ENCODE data around the gene HYAL2. TPM values are rescaled to one million over a fixed set of nuclear protein-coding genes. Genes with fewer than 3 reads are reported as not detected.

Gene HYAL2
- polyA plus RNA-seq, 2 of the 4 experiments (the other 2 are of a cell fraction): 24.5 to 31.0 TPM

- TF ChIP-seq CHD4 (IDR thresholded peaks at IDR 0.05; ENCODE audit: borderline replicate concordance): no peak
- TF ChIP-seq FOSB (CRISPR knock-in tag; IDR thresholded peaks at IDR 0.05): no peak
- TF ChIP-seq HDAC2 (IDR thresholded peaks at IDR 0.05): no peak
- no peak for TF ChIP-seq HOXA7 (CRISPR knock-in tag; IDR thresholded peaks at IDR 0.05)
- H3K4me1 ChIP-seq: peaks cover 55% of the 10 kb centered on the region
- H3K4me2 ChIP-seq: no peak overlapping the region; the same call in 2 of the 3 replicates
- peak overlapping the region in 1 of 2 experiments; percentile 94; a peak in 1 of 6 replicates for H3K27ac ChIP-seq
- 79% methylated on average over 6 of the region's 10 CpGs for WGBS (ENCODE audit: missing lambda C conversion rate)
- H3K9me3 ChIP-seq: no peaks in the 10 kb centered on the region
- no peak overlapping the region for H3K4me3 ChIP-seq
- CTCF ChIA-PET: interaction anchor here (0.9 to 8.0 kb wide), 10 partner anchors 10 to 101 kb away, joined by 3 to 67 read pairs (median 3); no protein-coding TSS in a partner anchor
- FAIRE-seq: no peak
- no peak for DNase-seq (ENCODE audit: low read depth in 1 of 2, low spot score in 1 of 2)
- no peak for ATAC-seq
- POLR2A ChIA-PET: interaction anchor here (0.6 to 2.5 kb wide), 2 partner anchors 8 to 12 kb away, joined by 4 to 10 read pairs; no protein-coding TSS in a partner anchor
Measured at GRCh38 chr3:50271314-50271936, 51.1 kb downstream of the HYAL2 start.

- 94% methylated on average over 10 of the region's 19 CpGs for WGBS (ENCODE audit: missing lambda C conversion rate)
- ATAC-seq (no peak), FAIRE-seq (no peak), DNase-seq (ENCODE audit: low read depth in 1 of 2, low spot score in 1 of 2) (no peak)
- Histone ChIP-seq H3K27ac (peak overlapping the region; percentile 79 to 94), H3K4me3 (no peak overlapping the region), H3K4me2 (peak overlapping the region; percentile 98), H3K9me3 (no peaks in the 10 kb centered on the region), H3K4me1 (peaks cover 63% of the 10 kb centered on the region)
- ChIA-PET POLR2A (interaction anchor here (0.6 to 2.5 kb wide), 2 partner anchors 9 to 11 kb away, joined by 6 to 10 read pairs; no protein-coding TSS in a partner anchor), CTCF (interaction anchor here (1.2 to 8.0 kb wide), 6 partner anchors 9 to 150 kb away, joined by 3 to 67 read pairs (median 18); no protein-coding TSS in a partner anchor)
- TF ChIP-seq RFX5 (IDR thresholded peaks at IDR 0.05): no peak
- no peak for TF ChIP-seq ZFP36 (IDR thresholded peaks at IDR 0.05; ENCODE audit: borderline replicate concordance, partially characterized antibody)
- no peak for TF ChIP-seq ZC3H11A (IDR thresholded peaks at IDR 0.05)
- no peak for TF ChIP-seq CBX2 (IDR thresholded peaks at IDR 0.05; ENCODE audit: borderline replicate concordance, low read depth)
- no peak for TF ChIP-seq EP300 (IDR thresholded peaks at IDR 0.05)
- TF ChIP-seq ELK1 (IDR thresholded peaks at IDR 0.05; ENCODE audit: low read depth, low read length): no peak
- no peak for TF ChIP-seq NFE2L2 (conservative IDR thresholded peaks at IDR 0.05; ENCODE audit: low read length)
- no peak for TF ChIP-seq HDAC2 (IDR thresholded peaks at IDR 0.05)
- no peak for TF ChIP-seq EHMT2 (IDR thresholded peaks at IDR 0.05; ENCODE audit: low read depth)
- TF ChIP-seq ESRRA (IDR thresholded peaks at IDR 0.05; ENCODE audit: borderline replicate concordance, low read length): no peak
- TF ChIP-seq USF2 (IDR thresholded peaks at IDR 0.05): no peak
- TF ChIP-seq E2F6 (IDR thresholded peaks at IDR 0.05; ENCODE audit: borderline replicate concordance, low read depth): no peak
- no peak for TF ChIP-seq POLR2AphosphoS2 (conservative IDR thresholded peaks at IDR 0.05; ENCODE audit: low read length)
- TF ChIP-seq JUNB (IDR thresholded peaks at IDR 0.05): no peak
- no peak for TF ChIP-seq EHF (CRISPR knock-in tag; IDR thresholded peaks at IDR 0.05)
- TF ChIP-seq SMC3 (IDR thresholded peaks at IDR 0.05): no peak
- TF ChIP-seq BHLHE40 (IDR thresholded peaks at IDR 0.05; ENCODE audit: low read depth, low read length): no peak
- no peak for TF ChIP-seq HEYL (CRISPR knock-in tag; IDR thresholded peaks at IDR 0.05)
- TF ChIP-seq NPAS2 (CRISPR knock-in tag; IDR thresholded peaks at IDR 0.05; ENCODE audit: borderline replicate concordance): no peak
- no peak for TF ChIP-seq PHF8 (IDR thresholded peaks at IDR 0.05; ENCODE audit: borderline replicate concordance, low read depth)
Measured at GRCh38 chr3:50270422-50271224, 51.9 kb downstream of the HYAL2 start.

Data from A549 (cell line).